ENCODE measurements around the gene INCENP. TPM values are rescaled to one million over a fixed set of nuclear protein-coding genes. Genes with fewer than 3 reads are reported as not detected.
"Not testable (repeated sequence)": the region's sequence is repeated elsewhere in the genome, so short reads cannot be mapped to it uniquely, and the experiment has no call there.

INCENP gene
- total RNA-seq, result 10 to 100 TPM; 15.4 to 16.7 TPM
- long read RNA-seq, partial matches to known transcripts, result 0 of 1 reads
- long read RNA-seq, other reads (novel, unspliced or antisense), result 1 of 1 reads

GRCh38 chr11:62123669-62124185 lies at the start of gene INCENP:
Gene INCENP (plus strand): TSS chr11:62124011. CDS start chr11:62128162, 4,151 bp downstream.
- intact Hi-C loops (cut with DNase I), result no loop called here
- DNase-seq (peak; percentile 97), ATAC-seq (peak; percentile 98 to 99)

GRCh38 chr11:62075438-62075837 lies 48.4 kb upstream of the INCENP start:
- intact Hi-C loops (cut with DNase I), result loop anchor here in 1 of 2 donors (10.0 kb wide), 1 partner anchor 271 kb away; no protein-coding TSS in a partner anchor

GRCh38 chr11:62077132-62077531 lies 46.7 kb upstream of the INCENP start:
- intact Hi-C loops (cut with DNase I), result loop anchor here in 1 of 2 donors (10.0 kb wide), 1 partner anchor 272 kb away; no protein-coding TSS in a partner anchor
- no peak for DNase-seq
- ATAC-seq, result no peak

More at GRCh38 chr11:62075438-62075837, 48.4 kb upstream of the INCENP start:
- DNase-seq (no peak), ATAC-seq (no peak)

GRCh38 chr11:62081378-62082291 lies 42.2 kb upstream of the INCENP start:
- intact Hi-C loops (cut with DNase I), result loop anchor here (5.0 kb wide), 2 partner anchors 134 to 184 kb away; no protein-coding TSS in a partner anchor
- peak; percentile 83 for DNase-seq
- peak; percentile 86 to 87 for ATAC-seq

- intact Hi-C loops (cut with DNase I), result loop anchor here (5.0 kb wide), 2 partner anchors 135 to 185 kb away; no protein-coding TSS in a partner anchor
- ATAC-seq, result no peak
- no peak for DNase-seq
These were observed 41.5 kb upstream of the INCENP start for GRCh38 chr11:62082292-62082657.

- not testable (repeated sequence) for ATAC-seq, DNase-seq
- intact Hi-C loops (cut with DNase I), result loop anchor here (2.0 to 5.0 kb wide), 3 partner anchors 138 to 288 kb away; no protein-coding TSS in a partner anchor
These were observed 39.0 kb upstream of the INCENP start for GRCh38 chr11:62084801-62085200.

GRCh38 chr11:62087694-62088093 lies 36.1 kb upstream of the INCENP start:
- intact Hi-C loops (cut with DNase I), result no loop called here
- no peak for DNase-seq
- ATAC-seq, result no peak

GRCh38 chr11:62088331-62088933 lies 35.4 kb upstream of the INCENP start:
- ATAC-seq (no peak), DNase-seq (no peak)
- intact Hi-C loops (cut with DNase I), result no loop called here

- no peak for DNase-seq
- no peak for ATAC-seq
- intact Hi-C loops (cut with DNase I), result no loop called here
These were observed 20.7 kb upstream of the INCENP start for GRCh38 chr11:62103141-62103540.

- intact Hi-C loops (cut with DNase I), result no loop called here
- ATAC-seq, result no peak
- DNase-seq, result no peak
These were observed 19.8 kb upstream of the INCENP start for GRCh38 chr11:62103986-62104385.

GRCh38 chr11:62104816-62105653 lies 18.8 kb upstream of the INCENP start:
- no peak for DNase-seq
- peak; percentile 89 for ATAC-seq
- intact Hi-C loops (cut with DNase I), result loop anchor here in 1 of 2 donors (5.0 kb wide), 3 partner anchors 208 to 358 kb away; no protein-coding TSS in a partner anchor

- intact Hi-C loops (cut with DNase I), result loop anchor here in 1 of 2 donors (5.0 kb wide), 3 partner anchors 208 to 358 kb away; no protein-coding TSS in a partner anchor
- ATAC-seq (peak in 1 of 2 donors; percentile 31), DNase-seq (no peak)
These were observed 18.1 kb upstream of the INCENP start for GRCh38 chr11:62105667-62106191.

GRCh38 chr11:62108017-62108750 lies 15.6 kb upstream of the INCENP start:
- DNase-seq (no peak), ATAC-seq (peak; percentile 12 to 25)
- intact Hi-C loops (cut with DNase I), result loop anchor here in 1 of 2 donors (5.0 kb wide), 3 partner anchors 211 to 361 kb away; no protein-coding TSS in a partner anchor

GRCh38 chr11:62108971-62109404 lies 14.8 kb upstream of the INCENP start:
- ATAC-seq, result no peak
- DNase-seq, result no peak
- intact Hi-C loops (cut with DNase I), result loop anchor here in 1 of 2 donors (5.0 kb wide), 3 partner anchors 212 to 362 kb away; no protein-coding TSS in a partner anchor

- intact Hi-C loops (cut with DNase I), result no loop called here
- ATAC-seq (no peak), DNase-seq (no peak)
These were observed 8.6 kb upstream of the INCENP start for GRCh38 chr11:62115085-62115694.

GRCh38 chr11:62116451-62116850 lies 7.4 kb upstream of the INCENP start:
- intact Hi-C loops (cut with DNase I), result no loop called here

GRCh38 chr11:62119569-62119968 lies 4.2 kb upstream of the INCENP start:
- no peak for ATAC-seq
- intact Hi-C loops (cut with DNase I), result no loop called here
- DNase-seq, result no peak

More at GRCh38 chr11:62116451-62116850, 7.4 kb upstream of the INCENP start:
- ATAC-seq (no peak), DNase-seq (no peak)

All from left cardiac atrium (tissue), 4 donors.